Activated T-cell treated with anti-CD3 and anti-CD28 coated beads, Interleukin-2, amount 50 U/mL, for 24 hours (primary cell): ENCODE measurements around the gene PCDH19.
"Not testable (repeated sequence)": the region's sequence is repeated elsewhere in the genome, so short reads cannot be mapped to it uniquely, and the experiment has no call there.

Experiments used
- DNase-seq: peaks from one replicate; pipeline ENCODE4 v3.0.0-alpha.2; 2020
- H3K27ac Mint-ChIP-seq: 2 replicates; pipeline ENCODE4 v1.8.0; 2020; ENCODE audit warnings: mild to moderate bottlenecking, mixed read lengths
- H3K27me3 Mint-ChIP-seq: 2 replicates; pipeline ENCODE4 v1.8.0; 2020; ENCODE audit warnings: mixed read lengths
- H3K36me3 Mint-ChIP-seq: 2 replicates; pipeline ENCODE4 v1.8.0; 2020; ENCODE audit warnings: low read depth, mixed read lengths
- H3K4me1 Mint-ChIP-seq: 2 replicates; pipeline ENCODE4 v1.8.0; 2020; ENCODE audit warnings: low read depth, mixed read lengths
- H3K4me3 Mint-ChIP-seq: 2 replicates; pipeline ENCODE4 v1.8.0; 2020; ENCODE audit warnings: mild to moderate bottlenecking, moderate library complexity, mixed read lengths
- H3K9me3 Mint-ChIP-seq: 2 replicates; pipeline ENCODE4 v1.8.0; 2020; ENCODE audit warnings: mixed read lengths

The PCDH19 gene, protein sequence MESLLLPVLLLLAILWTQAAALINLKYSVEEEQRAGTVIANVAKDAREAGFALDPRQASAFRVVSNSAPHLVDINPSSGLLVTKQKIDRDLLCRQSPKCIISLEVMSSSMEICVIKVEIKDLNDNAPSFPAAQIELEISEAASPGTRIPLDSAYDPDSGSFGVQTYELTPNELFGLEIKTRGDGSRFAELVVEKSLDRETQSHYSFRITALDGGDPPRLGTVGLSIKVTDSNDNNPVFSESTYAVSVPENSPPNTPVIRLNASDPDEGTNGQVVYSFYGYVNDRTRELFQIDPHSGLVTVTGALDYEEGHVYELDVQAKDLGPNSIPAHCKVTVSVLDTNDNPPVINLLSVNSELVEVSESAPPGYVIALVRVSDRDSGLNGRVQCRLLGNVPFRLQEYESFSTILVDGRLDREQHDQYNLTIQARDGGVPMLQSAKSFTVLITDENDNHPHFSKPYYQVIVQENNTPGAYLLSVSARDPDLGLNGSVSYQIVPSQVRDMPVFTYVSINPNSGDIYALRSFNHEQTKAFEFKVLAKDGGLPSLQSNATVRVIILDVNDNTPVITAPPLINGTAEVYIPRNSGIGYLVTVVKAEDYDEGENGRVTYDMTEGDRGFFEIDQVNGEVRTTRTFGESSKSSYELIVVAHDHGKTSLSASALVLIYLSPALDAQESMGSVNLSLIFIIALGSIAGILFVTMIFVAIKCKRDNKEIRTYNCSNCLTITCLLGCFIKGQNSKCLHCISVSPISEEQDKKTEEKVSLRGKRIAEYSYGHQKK (N-terminal part only)

DNA sequence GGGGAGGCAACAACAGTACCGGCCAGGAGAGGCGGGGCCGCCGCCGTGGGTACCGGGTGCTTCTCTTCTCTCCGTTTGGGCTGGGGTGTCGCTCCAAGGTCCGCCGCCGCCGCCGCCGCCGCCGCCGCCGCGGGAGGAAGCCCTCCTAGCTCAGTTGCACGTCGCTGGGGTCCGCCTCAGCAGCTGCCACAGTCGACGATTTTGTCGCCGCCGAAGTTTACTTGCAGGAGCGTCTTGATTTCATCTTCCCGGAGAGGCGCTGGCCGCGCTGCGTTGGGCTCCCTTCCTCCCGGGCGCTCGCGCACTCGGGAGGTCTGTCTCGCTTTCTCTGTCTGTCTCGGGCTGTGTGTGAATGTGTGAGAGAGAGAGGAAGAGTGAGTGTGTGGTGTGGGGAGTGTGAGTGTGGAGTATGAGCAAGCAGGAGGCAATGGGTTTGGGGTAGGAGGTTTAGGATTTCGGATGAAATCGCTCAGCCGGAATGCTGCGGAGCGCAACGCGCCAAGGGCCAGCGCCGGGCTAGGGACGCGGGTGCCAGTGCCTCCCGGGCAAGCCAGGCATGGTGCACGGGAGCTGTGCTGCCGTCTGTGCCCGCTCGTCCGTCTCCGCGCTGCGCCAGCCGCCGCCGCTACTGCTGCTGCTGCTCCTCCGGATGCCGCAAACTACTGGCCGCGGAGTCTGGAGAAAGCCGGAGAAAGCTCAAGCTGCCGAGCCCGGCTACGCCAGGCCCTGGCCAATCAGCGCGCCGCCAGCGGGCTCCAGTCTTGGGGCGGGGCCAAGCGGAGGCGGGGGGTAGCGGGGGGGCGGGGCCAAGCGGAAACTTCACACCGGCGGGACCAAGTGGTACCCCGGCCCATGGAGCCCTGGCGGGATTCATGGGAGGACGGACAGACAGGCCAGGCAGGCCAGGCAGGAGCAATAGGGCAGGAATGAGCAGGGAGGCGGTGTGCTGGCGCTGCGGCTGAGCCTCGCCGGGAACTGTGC is at the start of gene PCDH19:
Gene PCDH19, minus strand, starts transcription at position 664 of the 981 bp plus-strand sequence. CDS start 1,676 bp downstream, outside the sequence.
- peak; percentile 49 for DNase-seq
- H3K9me3 Mint-ChIP-seq = no peaks in the 10 kb centered on the region
- peaks cover 92% of the 10 kb centered on the region for H3K27me3 Mint-ChIP-seq
- H3K36me3 Mint-ChIP-seq = no peaks in the 10 kb centered on the region
- H3K27ac Mint-ChIP-seq = peak within 1 kb of the TSS; percentile 72
- H3K4me3 Mint-ChIP-seq = peak within 1 kb of the TSS; percentile 73
- H3K4me1 Mint-ChIP-seq = peaks cover 15% of the 10 kb centered on the region

DNA sequence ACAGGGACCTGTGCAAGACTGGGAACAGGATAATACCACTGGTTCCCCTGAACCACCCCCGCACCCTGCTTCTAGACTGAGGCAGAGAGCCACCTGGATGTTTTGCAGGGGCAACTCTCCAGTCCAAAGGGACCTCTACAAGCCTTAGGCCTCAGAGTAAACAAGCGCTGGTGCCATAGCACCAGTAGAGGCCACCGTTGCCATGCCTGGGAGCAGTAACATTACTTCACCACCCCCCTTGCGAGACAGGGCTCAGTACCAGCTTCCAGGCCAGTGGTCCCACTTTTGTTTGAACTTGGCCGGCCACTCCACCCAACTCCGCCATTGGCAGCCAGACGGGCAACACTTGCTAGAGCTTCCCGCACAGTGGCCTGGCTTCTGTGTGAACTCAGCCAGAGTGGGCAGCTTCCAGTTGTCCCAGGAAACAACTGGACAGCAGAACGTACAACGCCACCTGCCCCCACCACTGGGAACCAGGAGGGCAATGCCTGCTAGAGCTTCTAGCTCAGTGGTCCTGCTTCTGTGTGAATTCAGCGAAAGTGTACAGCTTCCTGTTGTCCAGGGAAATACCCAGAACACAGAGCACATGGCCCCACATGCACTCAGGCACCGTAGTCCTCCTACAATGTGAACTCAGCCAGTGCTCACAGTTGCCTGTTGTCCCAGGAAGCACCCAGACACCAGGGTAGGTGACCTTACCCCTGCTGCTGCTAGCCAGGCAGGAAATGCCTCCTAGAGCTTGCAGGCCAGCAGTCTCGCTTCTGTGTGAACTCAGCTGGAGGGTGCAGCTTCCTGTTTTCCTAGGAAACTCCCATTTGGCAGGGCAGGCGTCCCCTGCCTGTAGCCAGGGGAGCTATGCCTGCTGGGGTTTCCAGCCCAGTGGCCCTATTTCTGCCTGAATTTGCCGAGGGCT is 39.9 kb upstream of the PCDH19 start:
- no peak overlapping the region for H3K27ac Mint-ChIP-seq
- no peaks in the 10 kb centered on the region for H3K4me1 Mint-ChIP-seq

DNA sequence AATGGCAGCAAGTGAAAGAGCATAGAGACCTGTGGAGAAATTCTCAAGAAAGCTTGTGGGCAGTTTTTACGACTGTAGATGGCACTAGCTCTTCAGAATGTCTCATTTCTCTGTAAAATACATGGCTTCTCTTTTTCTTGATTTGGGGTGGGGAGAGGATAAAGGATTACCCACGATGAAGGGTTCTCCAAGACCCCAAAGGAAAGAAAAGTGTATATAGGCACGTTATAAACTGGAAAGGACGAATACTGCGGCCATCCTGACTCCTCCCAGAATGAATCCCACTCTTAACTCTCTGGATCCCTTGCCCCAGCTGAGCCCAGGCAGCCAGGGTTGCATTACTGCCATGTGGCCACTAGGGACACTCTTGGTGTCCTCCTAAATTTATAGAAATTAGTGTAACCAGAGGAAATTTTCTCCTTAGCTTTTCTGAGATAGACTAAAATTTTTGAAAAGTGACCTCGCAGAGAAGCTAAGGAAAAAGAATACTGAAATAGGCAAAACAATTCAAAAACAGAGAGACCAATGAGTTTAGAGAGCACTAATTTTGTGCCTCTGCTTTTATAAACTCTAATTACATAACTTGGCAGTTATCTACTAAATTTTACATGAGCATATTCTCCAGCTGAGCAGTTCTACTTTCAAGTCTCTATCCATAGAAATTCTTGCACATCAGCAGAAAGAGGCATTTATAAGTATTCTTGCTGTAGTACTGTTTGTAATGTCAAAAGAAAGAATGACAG is 37.8 kb upstream of the PCDH19 start:
- Mint-ChIP-seq H3K36me3 (no peaks in the 10 kb centered on the region), H3K4me3 (no peak overlapping the region), H3K4me1 (no peaks in the 10 kb centered on the region), H3K27me3 (peaks cover 66% of the 10 kb centered on the region), H3K27ac (no peak overlapping the region), H3K9me3 (no peaks in the 10 kb centered on the region)
- peak; percentile 38 for DNase-seq

More for the DNA sequence above, 39.9 kb upstream of the PCDH19 start:
- no peak for DNase-seq
- Mint-ChIP-seq H3K4me3 (no peak overlapping the region), H3K36me3 (no peaks in the 10 kb centered on the region), H3K9me3 (no peaks in the 10 kb centered on the region), H3K27me3 (peaks cover 77% of the 10 kb centered on the region)

DNA sequence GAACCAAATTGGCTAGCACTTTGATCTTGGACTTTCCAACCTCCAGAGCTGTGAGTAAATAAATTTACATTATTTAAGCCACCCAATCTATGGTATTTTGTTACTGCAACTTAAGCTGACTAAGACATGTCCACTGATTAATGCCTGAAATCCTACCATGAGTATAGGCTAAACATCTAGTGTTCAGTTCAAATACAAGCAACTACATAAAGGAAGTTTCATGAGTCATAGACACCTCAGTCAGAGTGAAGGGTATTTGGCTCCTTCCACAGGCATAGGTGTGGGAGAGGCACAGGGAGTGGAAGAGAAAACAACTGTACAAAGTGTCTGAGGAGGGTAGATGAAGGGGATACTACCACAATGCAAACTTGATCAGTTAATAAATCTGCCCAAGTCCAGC is 35.5 kb upstream of the PCDH19 start:
- Mint-ChIP-seq H3K9me3 (no peaks in the 10 kb centered on the region), H3K4me1 (no peaks in the 10 kb centered on the region), H3K27ac (no peak overlapping the region), H3K36me3 (no peaks in the 10 kb centered on the region), H3K27me3 (peaks cover 51% of the 10 kb centered on the region), H3K4me3 (no peak overlapping the region)
- DNase-seq = no peak

DNA sequence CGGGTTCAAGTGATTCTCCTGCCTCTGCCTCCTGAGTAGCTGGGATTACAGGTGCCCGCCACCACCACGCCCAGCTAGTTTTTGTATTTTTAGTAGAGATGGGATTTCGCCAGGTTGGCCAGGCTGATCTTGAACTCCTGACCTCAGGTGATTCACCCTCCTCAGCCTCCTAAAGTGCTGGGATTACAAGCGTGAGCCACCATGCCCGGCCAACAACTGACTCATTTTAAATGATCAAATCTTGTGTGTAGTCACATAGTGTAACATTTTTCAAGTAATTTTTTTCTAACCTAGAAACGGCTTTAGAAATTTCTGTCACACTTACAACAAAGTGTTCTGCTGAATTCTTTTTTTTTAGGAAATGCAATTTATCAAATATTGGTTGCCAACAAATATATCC is 31.2 kb upstream of the PCDH19 start:
- not testable (repeated sequence) for DNase-seq, H3K4me3 Mint-ChIP-seq, H3K27ac Mint-ChIP-seq, H3K36me3 Mint-ChIP-seq, H3K9me3 Mint-ChIP-seq, H3K4me1 Mint-ChIP-seq
- H3K27me3 Mint-ChIP-seq = peaks cover 29% of the 10 kb centered on the region

DNA sequence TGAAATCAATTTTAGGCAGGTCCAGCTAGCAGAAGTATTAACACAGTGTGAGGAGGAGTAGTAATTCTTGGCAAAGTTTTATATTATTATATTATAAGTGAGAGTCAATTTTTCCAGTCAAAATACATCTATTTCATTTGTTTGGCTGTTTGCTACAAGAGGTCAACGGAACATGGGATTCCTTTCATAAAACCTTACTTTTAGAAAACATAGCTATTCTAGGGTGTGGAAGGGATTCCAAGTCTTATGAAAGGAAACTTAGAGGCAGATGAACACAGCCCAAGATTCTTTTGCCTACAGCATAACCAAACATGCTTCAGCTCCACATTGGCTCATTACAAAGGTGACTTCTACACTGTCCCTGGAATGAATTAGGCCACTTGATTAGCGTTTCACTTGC is 29.9 kb upstream of the PCDH19 start:
- Mint-ChIP-seq H3K9me3 (no peaks in the 10 kb centered on the region), H3K27me3 (peaks cover 22% of the 10 kb centered on the region), H3K27ac (no peak overlapping the region), H3K4me1 (no peaks in the 10 kb centered on the region), H3K36me3 (no peaks in the 10 kb centered on the region), H3K4me3 (no peak overlapping the region)
- DNase-seq = no peak

DNA sequence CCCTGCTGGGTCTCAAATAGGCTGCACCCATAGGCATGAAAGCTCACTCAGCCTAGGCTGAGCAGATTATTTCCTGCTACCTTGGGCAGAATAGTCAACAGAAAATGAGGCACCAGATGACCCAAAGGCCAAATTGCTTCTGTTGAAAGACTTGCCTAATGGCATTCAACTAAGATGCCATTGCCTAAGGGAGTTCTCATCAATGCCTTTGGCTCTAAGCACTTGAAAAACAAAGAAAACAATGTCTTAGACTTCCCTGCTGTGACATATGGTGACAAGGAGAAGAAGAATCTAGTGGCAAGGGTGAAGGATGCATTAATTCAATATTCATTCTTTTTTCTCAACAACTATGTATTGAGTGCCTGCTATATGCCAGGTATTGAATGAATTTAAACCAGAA is 25.7 kb upstream of the PCDH19 start:
- Mint-ChIP-seq H3K36me3 (no peaks in the 10 kb centered on the region), H3K9me3 (no peaks in the 10 kb centered on the region), H3K27me3 (peaks cover 33% of the 10 kb centered on the region), H3K4me3 (no peak overlapping the region), H3K4me1 (no peaks in the 10 kb centered on the region), H3K27ac (no peak overlapping the region)
- DNase-seq = no peak

DNA sequence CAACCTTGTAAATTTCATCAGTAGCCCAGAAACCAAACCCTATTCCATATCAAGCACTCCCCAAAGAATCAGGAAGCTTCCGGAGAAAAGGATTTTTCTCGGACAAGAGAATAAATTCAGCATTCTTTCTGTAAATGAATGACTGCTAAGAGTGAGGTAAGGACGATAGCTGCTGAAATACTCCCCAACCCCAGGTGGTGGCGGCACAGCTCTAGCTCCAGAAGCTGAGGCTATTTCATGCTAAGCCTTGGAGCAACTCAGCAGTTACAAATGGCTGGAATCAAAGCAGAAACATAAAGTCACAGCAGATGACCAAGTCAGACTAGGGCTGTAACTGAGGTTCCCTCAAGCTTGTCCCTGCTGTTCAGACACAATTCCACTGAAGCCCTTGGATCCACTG is 13.9 kb upstream of the PCDH19 start:
- H3K27ac Mint-ChIP-seq = no peak overlapping the region
- H3K9me3 Mint-ChIP-seq = no peaks in the 10 kb centered on the region

DNA sequence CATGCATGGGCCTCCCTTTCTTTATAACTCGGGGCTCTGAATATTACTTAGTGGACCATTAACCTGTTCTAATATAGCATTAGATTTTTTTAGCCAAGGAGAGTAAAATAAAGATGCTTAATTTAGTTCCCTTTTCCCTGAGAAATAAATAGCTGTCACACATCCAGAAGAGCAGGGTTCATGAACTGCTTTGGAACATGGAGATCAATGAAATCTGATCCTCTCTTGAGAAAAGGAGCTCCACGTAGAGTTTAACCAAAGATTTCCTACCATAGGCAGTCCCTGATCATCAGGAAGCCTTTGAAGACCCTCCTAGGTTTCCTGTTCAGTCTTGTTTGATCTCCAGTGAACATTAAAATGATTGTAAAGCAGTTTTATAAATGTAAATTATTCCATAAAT is 8.5 kb upstream of the PCDH19 start:
- no peaks in the 10 kb centered on the region for H3K36me3 Mint-ChIP-seq
- no peaks in the 10 kb centered on the region for H3K9me3 Mint-ChIP-seq

More for the DNA sequence above, 13.9 kb upstream of the PCDH19 start:
- H3K4me1 Mint-ChIP-seq = no peaks in the 10 kb centered on the region
- no peaks in the 10 kb centered on the region for H3K36me3 Mint-ChIP-seq
- no peak for DNase-seq
- no peak overlapping the region for H3K4me3 Mint-ChIP-seq
- H3K27me3 Mint-ChIP-seq = peaks cover 41% of the 10 kb centered on the region

DNA sequence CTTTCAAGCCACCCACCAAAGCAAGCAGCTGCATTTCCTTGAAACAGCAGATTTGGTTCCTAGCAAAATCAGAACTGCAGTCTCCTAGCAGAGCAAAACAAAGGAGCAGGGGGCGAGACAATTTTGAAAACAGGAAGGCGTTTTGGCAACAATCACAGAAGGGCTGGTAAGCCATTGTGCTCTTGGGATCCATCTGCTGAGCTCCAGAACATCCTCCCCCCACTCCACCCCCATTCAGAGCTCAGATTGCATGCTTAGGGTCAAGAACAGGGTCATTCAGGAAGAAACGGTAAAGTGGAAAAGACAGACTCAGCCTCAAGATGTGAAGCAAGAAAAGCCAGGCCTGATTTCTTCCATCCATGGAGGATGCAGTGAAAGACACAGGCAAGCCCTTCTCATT is 7.6 kb upstream of the PCDH19 start:
- H3K9me3 Mint-ChIP-seq = no peaks in the 10 kb centered on the region
- H3K27me3 Mint-ChIP-seq = peaks cover 63% of the 10 kb centered on the region
- H3K27ac Mint-ChIP-seq = no peak overlapping the region
- H3K36me3 Mint-ChIP-seq = no peaks in the 10 kb centered on the region
- H3K4me1 Mint-ChIP-seq = peaks cover 4% of the 10 kb centered on the region
- H3K4me3 Mint-ChIP-seq = no peak overlapping the region
- DNase-seq = no peak

More for the DNA sequence above, 8.5 kb upstream of the PCDH19 start:
- peaks cover 59% of the 10 kb centered on the region for H3K27me3 Mint-ChIP-seq
- H3K4me1 Mint-ChIP-seq = no peaks in the 10 kb centered on the region
- no peak overlapping the region for H3K4me3 Mint-ChIP-seq
- H3K27ac Mint-ChIP-seq = no peak overlapping the region
- DNase-seq = no peak

DNA sequence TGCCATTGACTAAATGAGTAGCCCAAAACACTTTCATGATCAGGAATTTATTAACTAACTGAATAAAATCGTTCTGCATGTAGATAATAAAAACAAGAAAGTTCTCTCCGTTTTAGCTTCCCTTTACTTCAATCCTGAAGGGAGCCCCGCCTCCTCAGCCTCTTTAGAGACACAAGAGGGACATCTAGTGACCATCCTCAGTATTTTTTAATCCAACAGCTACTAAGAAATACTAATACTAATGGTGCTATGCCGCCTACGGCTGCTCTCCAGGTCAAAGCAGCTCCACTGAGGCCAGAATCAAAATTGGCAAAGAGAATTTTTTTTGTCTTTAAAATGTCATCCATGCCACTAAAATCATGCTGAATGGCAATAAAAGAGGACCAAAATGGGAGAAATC is 3.2 kb upstream of the PCDH19 start:
- Mint-ChIP-seq H3K27ac (no peak overlapping the region), H3K9me3 (no peaks in the 10 kb centered on the region), H3K4me1 (peaks cover 15% of the 10 kb centered on the region), H3K27me3 (peaks cover 79% of the 10 kb centered on the region), H3K36me3 (no peaks in the 10 kb centered on the region), H3K4me3 (no peak overlapping the region)
- no peak for DNase-seq

DNA sequence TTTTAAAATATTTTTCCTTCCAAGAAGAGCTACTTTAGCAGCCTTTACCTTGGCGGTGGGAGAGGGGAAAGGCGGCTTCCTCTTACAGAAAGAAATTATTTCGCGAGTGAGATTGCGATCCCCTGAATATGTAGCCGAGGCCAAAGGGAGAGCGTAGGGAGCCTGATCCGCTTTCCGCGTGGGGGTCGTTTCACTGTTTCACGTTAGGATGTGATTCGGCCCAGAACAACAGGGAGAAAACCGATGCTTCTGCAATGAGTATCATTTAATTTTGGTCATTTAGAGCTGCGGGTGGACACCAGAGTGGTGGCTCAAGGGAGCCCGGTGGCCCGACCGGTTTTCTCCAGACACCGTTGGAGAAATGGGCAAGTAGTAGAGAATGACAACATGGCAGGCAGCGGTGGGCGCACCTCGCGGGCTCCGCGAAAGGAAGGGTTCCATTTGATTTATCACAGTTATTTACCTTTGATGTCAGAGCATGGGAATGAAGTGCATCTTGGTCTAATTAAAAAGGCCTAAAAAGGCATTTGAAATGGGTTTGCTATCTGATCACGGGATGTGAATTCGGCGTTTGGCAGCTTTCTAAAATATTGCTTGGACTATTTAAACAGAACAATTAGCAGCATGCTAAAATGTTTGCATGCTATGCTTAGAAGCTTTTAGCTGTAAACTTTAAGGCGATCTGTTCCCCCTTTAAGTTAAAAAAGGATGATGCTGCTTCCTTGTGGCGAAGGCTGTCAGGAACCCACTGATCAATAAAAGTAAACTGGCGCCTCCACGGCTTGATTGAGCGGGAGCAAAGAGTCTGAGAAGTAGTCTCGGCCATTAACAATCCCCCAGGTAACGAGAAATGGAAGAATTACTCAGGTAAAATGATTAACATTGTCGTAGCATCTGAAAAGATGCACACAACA is 2.0 kb upstream of the PCDH19 start:
- Mint-ChIP-seq H3K36me3 (no peaks in the 10 kb centered on the region), H3K27me3 (peaks cover 84% of the 10 kb centered on the region), H3K9me3 (no peaks in the 10 kb centered on the region), H3K4me1 (peaks cover 15% of the 10 kb centered on the region), H3K4me3 (no peak overlapping the region), H3K27ac (no peak overlapping the region)
- DNase-seq = no peak
